ENCODE data around the gene EGFL7. TPM values are rescaled to one million over a fixed set of nuclear protein-coding genes. Genes with fewer than 3 reads are reported as not detected.
A peak's percentile ranks its signal among the peaks of the same experiment; 100 is the strongest.

EGFL7 gene
- total and polyA plus RNA-seq, 2 donors (not counting 1 experiment from before 2014, with no cell fraction given), result 4.2 to 7.9 TPM

- Histone ChIP-seq H3K27me3 (ENCODE audit: control insufficient read depth, insufficient read depth, low read length) (no peaks in the 10 kb centered on the region), H3K9me3 (ENCODE audit: control insufficient read depth, insufficient read depth, low read depth, low read length) (no peaks in the 10 kb centered on the region), H3K4me2 (ENCODE audit: extremely low read depth, insufficient read depth, low read length) (no peak overlapping the region), H3K9ac (ENCODE audit: insufficient read depth, low read length) (no peak overlapping the region), H3K27ac (ENCODE audit: insufficient read depth, low read length) (no peak overlapping the region), H2AFZ (ENCODE audit: low read length) (no peak overlapping the region), H3K79me2 (ENCODE audit: control insufficient read depth, insufficient read depth, low read length) (no peaks in the 10 kb centered on the region), H3K36me3 (ENCODE audit: control insufficient read depth, insufficient read depth, low read length) (no peaks in the 10 kb centered on the region), H4K20me1 (ENCODE audit: control insufficient read depth, extremely low read depth, insufficient read depth, low read length) (peaks cover 2% of the 10 kb centered on the region), H3K4me1 (ENCODE audit: control insufficient read depth, extremely low read depth, insufficient read depth, low read length) (peaks cover 3% of the 10 kb centered on the region), H3K4me3 (replicated peaks in 1 of 4; ENCODE audit: control extremely low read depth in 1 of 4, insufficient read depth in 1 of 4, low read depth in 3 of 4, low read length in 4 of 4) (no peak overlapping the region)
- TF ChIP-seq CTCF (conservative IDR thresholded peaks at IDR 0.05 in 1 of 2, IDR thresholded peaks at IDR 0.05 in 1 of 2; ENCODE audit: low read depth in 1 of 2, low read length in 2 of 2), result no peak
- no peak for TF ChIP-seq EZH2 (IDR thresholded peaks at IDR 0.05; ENCODE audit: low read length, missing control alignments)
- DNase-seq (ENCODE audit: low read depth in 2 of 2), result no peak
Observed at GRCh38 chr9:136693135-136693489, 30.4 kb downstream of the EGFL7 start.

- H3K4me3 ChIP-seq (replicated peaks in 1 of 4; ENCODE audit: control extremely low read depth in 1 of 4, insufficient read depth in 1 of 4, low read depth in 3 of 4, low read length in 4 of 4), result no peak overlapping the region
- DNase-seq (ENCODE audit: low read depth in 2 of 2), result peak; percentile 35 to 46
- no peak overlapping the region for H3K9ac ChIP-seq (ENCODE audit: insufficient read depth, low read length)
- H3K27me3 ChIP-seq (ENCODE audit: control insufficient read depth, insufficient read depth, low read length), result no peaks in the 10 kb centered on the region
- no peaks in the 10 kb centered on the region for H3K79me2 ChIP-seq (ENCODE audit: control insufficient read depth, insufficient read depth, low read length)
- TF ChIP-seq CTCF (conservative IDR thresholded peaks at IDR 0.05 in 1 of 2, IDR thresholded peaks at IDR 0.05 in 1 of 2; ENCODE audit: low read depth in 1 of 2, low read length in 2 of 2) (no peak), EZH2 (IDR thresholded peaks at IDR 0.05; ENCODE audit: low read length, missing control alignments) (no peak)
- H3K9me3 ChIP-seq (ENCODE audit: control insufficient read depth, insufficient read depth, low read depth, low read length), result no peaks in the 10 kb centered on the region
- H3K4me1 ChIP-seq (ENCODE audit: control insufficient read depth, extremely low read depth, insufficient read depth, low read length), result no peaks in the 10 kb centered on the region
- no peak overlapping the region for H3K4me2 ChIP-seq (ENCODE audit: extremely low read depth, insufficient read depth, low read length)
- peaks cover 2% of the 10 kb centered on the region for H4K20me1 ChIP-seq (ENCODE audit: control insufficient read depth, extremely low read depth, insufficient read depth, low read length)
- H3K27ac ChIP-seq (ENCODE audit: insufficient read depth, low read length), result no peak overlapping the region
- H3K36me3 ChIP-seq (ENCODE audit: control insufficient read depth, insufficient read depth, low read length), result no peaks in the 10 kb centered on the region
- H2AFZ ChIP-seq (ENCODE audit: low read length), result no peak overlapping the region
Observed at GRCh38 chr9:136693490-136694162, 30.9 kb downstream of the EGFL7 start.

- no peaks in the 10 kb centered on the region for H3K36me3 ChIP-seq (ENCODE audit: control insufficient read depth, insufficient read depth, low read length)
- H3K4me1 ChIP-seq (ENCODE audit: control insufficient read depth, extremely low read depth, insufficient read depth, low read length), result no peaks in the 10 kb centered on the region
- no peak overlapping the region for H3K4me2 ChIP-seq (ENCODE audit: extremely low read depth, insufficient read depth, low read length)
- no peaks in the 10 kb centered on the region for H3K9me3 ChIP-seq (ENCODE audit: control insufficient read depth, insufficient read depth, low read depth, low read length)
- no peak overlapping the region for H3K4me3 ChIP-seq (replicated peaks in 1 of 4; ENCODE audit: control extremely low read depth in 1 of 4, insufficient read depth in 1 of 4, low read depth in 3 of 4, low read length in 4 of 4)
- no peak overlapping the region for H3K27ac ChIP-seq (ENCODE audit: insufficient read depth, low read length)
- no peaks in the 10 kb centered on the region for H3K27me3 ChIP-seq (ENCODE audit: control insufficient read depth, insufficient read depth, low read length)
- DNase-seq (ENCODE audit: low read depth in 2 of 2), result peak in 1 of 2 donors; percentile 31
- peaks cover 2% of the 10 kb centered on the region for H4K20me1 ChIP-seq (ENCODE audit: control insufficient read depth, extremely low read depth, insufficient read depth, low read length)
- no peak overlapping the region for H3K9ac ChIP-seq (ENCODE audit: insufficient read depth, low read length)
- TF ChIP-seq EZH2 (IDR thresholded peaks at IDR 0.05; ENCODE audit: low read length, missing control alignments) (no peak), CTCF (conservative IDR thresholded peaks at IDR 0.05 in 1 of 2, IDR thresholded peaks at IDR 0.05 in 1 of 2; ENCODE audit: low read depth in 1 of 2, low read length in 2 of 2) (peak; percentile 55 to 72)
- H2AFZ ChIP-seq (ENCODE audit: low read length), result no peak overlapping the region
- H3K79me2 ChIP-seq (ENCODE audit: control insufficient read depth, insufficient read depth, low read length), result no peaks in the 10 kb centered on the region
Observed at GRCh38 chr9:136694163-136694871, 31.6 kb downstream of the EGFL7 start.

All from fibroblast of lung (primary cell).